Measurements from ENCODE around the gene GYPC.
A peak's percentile ranks its signal among the peaks of the same experiment; 100 is the strongest.

Gene GYPC

DNA sequence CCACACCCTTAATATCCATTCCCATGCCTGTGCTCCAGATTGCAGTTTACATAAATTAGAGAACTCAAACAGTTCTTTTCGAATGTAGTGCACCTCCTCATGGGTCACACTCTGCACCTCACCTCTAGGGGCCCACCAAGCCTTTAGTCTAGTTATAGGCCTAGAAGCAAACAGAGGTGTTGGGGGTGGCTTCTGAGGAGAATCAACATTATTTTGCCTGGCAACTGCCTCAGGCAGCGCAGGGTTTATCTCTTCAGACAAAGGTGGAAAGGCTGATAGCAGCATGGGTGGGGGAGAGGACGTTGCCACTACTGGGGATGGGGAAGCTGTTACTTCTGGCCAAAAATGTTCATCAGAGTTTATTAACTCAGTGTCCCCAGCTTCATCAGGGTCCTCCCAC, 5.0 kb upstream of the GYPC start:
- no peak for DNase-seq (ENCODE audit: low spot score)

GRCh38 chr2:126652323-126652891, 3.6 kb upstream of the GYPC start:
- no peak for DNase-seq (ENCODE audit: low spot score)

DNA sequence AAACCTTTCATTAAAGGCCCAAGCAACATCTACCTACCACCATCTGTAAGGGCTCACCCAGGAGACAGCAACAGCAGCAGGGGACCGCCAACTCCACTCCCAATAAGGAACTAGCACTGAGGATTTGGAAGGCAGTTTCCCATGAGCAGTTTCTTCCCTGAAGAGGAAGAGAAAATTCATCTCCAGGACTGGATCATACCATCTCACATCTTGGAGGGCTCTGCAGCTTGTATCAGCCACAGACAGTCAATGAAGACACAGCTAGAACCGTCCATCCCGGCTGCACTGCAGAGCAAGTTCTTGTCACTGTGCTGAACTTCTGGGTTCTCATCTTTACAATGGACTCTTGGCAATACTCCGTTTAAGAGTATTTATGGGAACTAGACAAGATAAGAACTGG, 2.8 kb upstream of the GYPC start:
- DNase-seq (ENCODE audit: low spot score): no peak

DNA sequence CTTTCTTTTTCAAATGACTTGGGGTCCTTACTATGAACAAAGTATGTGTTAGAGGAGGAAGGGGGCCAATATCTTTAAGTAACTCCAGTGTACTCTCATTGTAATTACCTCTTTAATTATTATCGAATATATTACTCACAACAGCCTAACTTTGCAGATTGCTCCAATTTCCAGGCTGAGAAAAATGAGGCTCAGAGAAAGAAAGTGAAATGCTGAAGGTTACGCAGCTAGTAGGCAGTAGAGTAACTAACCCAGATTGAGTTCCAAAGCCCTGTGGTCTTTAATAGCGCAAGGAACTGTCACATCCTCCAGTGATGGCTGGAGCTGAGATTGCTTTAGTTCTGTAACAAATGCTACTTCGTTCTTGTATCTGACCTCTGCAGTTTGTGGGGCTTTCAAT, 2.2 kb upstream of the GYPC start:
- DNase-seq (ENCODE audit: low spot score): no peak

GRCh38 chr2:126655051-126655450, 907 bp upstream of the GYPC start:
- DNase-seq (ENCODE audit: low spot score): no peak

DNA sequence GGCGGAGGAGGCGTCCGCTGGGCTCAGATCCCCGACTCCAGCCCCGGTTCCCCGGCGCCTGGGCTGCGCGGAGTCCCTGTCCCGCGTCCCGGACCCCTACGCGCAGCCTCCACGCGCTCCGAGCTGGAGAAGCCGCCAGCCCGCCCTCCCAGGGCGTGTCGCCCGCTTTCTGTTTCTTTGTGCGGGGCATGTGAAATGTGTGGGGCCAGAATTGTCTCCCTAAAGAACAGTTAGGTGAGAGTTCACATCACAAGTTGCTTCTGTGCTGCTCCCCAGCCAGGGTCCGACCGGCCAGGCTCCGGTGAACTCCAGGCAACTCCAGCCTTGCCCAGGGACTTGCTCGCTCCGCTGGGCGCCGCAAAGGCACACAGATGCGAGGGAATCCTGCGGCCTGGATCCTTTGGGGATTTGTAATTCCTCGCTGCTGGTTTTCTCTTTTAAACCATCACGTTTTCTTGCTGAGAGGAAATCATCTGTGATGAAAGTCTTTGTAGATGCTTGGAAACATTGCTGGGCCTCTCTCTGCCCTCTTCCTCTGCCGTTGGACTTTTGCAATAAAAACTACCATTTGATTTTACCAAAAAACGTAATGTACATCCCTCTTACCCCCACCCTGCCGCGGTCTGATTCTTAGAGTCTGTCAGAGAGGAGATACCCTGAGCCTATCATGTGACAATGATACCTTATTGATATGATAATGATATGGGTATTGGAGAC, 631 bp downstream of the GYPC start:
- peak; percentile 78 for DNase-seq (ENCODE audit: low spot score)

DNA sequence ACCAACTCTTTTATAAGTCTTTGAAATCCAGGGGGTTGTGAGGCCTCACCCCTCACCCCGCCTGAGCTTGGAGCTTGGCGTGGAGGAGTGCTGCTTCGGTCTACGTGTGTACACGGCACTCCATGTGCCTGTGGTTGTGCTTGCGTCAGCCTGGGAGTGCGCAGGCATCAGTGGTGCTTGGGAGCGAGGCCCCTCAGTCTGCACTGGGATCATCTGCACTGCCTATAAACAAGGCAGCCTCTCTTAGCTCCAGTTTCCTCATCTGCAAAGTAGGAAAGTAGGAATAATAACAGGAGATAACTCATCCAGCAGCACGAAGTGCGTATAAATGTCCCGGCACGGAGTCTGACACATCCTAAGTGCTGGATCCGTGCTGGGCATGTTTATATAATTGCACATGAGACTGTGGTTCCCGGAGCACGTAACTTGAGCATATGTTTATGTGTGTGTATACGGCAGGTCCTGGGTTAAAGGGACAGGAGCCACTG, 1.2 kb downstream of the GYPC start:
- DNase-seq (ENCODE audit: low spot score): no peak

DNA sequence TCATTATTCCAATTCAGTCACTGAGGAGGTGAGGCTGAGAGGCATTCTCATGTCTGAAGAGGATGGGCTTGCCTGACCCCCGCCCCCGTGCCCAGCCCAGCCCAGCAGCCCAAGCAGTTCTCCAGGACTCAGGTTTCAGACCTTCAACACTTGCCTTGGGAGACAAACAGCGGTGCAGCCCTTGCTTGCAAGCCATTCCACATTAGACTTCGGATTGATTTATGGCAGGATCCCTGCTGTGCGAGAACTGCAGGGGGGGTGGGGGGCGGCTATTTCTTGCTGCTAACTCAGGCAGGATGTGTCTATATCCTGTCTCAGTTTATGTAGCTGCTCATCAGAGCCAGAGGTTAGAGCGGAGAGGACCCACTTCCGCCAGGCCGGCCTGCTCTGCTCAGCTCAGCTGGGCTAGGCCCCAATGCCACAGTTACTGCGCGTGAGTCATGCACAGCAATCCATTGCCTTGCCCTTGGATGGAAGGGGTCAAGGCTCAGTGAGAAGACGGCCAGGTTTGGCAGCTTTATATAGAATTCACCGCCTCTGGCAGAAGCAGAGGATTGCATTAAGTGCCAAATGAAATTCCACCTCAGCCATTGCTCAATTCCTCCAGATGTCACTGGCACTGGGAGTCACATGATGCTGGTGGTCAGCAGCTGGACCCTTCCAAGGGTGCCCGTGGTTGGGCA, 1.8 kb downstream of the GYPC start:
- DNase-seq (ENCODE audit: low spot score): peak; percentile 78

- DNase-seq (ENCODE audit: low spot score): no peak
Measured at GRCh38 chr2:126658319-126658904, 2.5 kb downstream of the GYPC start.

DNA sequence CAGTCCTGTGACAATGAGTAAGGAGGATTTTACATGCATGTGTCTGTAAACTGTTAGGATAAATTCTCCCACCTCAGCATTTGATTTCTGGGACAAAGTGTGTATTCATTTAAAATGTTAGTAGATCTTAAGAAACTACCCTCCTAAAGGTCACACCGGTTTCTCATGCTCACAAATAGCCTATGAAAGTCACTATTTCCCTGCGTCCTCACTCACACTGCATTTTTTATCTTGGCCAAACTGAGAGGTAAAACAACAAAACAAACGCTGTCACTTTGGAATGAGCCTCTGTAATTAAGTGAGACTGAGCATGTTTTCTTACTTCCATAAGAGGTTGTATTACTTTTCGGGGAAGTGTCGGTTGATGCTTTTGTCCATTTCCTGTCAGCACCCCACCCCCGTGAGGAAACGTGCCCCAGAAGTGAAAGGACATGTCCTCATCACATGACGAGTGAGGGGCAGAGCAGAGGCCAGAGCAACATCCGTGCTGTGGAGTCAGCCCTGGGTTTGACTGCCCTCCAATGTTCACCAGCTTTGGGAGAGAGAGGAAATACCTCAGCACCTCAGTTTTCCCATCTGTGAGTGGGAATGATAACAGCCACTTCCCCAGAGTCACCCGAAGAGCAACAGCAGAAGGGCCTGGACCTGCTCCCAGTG, 3.1 kb downstream of the GYPC start:
- DNase-seq (ENCODE audit: low spot score): no peak

DNA sequence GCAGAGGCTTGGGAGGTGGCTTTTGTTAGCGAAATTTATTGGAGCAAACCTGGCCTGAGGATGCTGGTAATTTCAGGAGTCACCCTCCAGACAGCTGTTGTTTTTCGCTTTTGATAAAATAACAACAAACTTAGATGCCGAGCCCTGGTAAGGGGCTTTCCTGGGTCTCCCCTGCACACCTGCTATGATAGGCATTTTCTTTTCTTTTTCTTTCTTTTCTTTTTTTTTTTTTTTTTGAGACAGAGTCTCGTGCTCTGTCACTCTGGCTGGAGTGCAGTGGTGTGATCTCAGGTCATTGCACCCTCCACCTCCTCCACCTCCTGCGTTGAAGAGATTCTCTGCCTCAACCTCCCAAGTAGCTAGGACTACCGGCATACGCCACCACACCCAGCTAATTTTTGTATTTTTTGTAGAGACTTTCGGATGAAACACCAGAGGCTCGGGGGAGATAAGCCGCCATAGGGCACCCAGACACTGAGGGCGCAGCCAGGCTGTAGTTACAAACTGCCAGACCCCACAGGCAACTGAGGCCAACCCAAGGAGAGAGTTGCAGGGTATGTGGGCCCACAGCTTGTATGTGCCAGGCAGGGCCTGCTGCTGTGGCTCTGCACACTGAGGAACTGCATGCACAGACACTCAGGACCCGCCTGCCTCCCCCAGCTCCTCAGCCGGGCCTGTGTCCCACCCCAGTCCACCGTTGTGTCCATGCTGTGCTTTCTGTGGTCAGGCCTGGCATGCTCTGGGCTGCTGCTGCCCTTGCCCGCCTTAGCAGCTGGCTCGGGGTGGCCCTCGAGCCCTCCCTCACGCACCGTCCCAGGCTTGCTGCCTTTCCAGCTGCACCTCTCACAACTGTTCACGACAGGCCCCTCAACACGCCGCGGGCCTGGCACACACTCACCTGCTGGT, 3.9 kb downstream of the GYPC start:
- DNase-seq (ENCODE audit: low spot score): no peak

GRCh38 chr2:126660971-126661370, 5.0 kb downstream of the GYPC start:
- no peak for DNase-seq (ENCODE audit: low spot score)

DNA sequence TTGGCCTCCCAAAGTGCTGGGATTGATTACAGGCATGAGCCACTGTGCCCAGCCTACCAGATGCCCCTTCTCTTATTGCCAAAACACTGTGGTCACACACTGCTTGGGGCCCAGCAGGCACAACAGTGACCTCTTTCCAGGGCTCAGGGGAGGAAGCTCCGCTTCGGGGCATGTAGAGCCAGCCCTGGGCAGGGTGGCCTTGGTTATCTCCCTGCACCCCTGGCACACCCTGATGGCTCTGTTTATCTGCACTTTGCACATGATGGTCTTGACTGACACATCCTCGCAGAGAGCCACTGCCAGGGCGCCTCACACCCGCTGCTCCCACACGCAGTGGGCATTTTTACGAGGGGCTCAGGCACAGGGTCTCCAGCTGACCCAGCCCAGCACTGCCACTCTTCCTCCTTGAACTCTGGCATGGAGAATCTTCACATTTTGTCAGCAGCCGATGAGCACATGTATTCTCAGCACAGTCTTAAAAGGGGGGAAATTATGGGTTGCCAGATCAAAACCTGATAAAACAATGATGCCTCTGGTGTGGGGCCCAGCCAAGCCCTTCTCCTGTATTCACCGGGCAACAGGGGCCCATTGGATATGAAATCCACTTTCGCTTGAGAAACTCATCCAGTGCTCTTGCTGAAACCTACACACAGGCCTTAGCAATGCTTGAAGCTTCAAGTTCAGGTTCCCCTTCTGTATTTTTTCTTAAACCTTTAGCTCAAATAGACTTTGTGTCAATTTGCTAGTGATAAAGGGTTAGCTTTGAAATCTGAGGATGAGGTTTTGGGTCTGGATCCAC, 5.9 kb downstream of the GYPC start:
- DNase-seq (ENCODE audit: low spot score): no peak

DNA sequence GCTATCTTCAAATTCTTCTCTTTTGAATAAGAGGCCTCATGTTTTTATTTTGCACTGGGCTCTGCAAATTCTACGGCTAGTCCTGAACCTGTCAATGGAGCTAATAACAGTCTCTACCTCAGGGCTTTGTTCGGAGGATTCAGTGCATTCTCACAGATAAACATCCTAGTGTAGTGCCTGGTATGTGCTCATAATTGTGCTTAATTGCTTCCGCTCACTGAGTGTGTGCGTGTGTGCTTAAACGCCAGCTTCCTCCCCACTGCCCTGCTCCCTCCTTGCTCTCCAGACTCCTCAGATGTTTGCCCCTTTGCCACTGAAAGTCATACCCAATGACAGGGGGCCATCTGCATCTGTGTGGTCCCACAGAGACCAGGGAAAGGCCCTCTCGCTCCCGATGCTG, 6.7 kb downstream of the GYPC start:
- no peak for DNase-seq (ENCODE audit: low spot score)

DNA sequence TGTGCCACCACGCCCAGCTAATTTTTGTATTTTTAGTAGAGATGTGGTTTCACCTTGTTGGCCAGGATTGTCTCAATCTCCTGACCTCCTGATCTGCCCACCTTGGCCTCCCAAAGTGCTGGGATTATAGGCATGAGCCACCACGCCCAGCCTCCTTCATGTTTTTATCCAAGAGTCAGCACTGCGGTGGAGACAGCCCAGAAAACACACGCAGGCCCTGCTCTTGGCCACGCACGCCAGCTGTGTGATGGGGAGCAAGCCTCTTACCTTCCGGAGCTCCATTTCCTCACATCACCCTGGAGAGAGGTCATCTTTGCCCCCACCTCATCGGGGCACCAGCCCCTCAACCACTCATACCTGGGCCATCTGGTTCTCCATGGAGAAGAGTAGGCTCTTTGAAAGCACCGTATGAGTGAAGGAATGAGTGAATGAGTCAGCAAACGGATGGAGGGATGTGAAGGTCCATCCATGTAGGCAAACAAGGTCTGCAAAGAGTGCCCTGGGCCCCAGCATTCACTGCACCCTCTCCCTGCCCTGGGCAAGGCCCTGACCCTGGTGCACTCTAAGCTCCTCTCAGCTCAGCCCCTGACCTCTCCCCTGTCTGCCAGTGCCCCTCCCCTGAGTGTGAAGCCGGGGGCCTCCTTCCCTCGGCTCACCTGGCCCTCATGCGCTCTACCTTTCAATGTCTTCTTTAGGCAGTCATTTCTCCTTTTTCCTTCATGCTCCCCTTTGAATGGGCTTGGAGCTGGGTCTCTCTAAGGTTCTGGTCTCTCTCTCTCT, 7.4 kb downstream of the GYPC start:
- no peak for DNase-seq (ENCODE audit: low spot score)

- no peak for DNase-seq (ENCODE audit: low spot score)
Measured at GRCh38 chr2:126664234-126664633, 8.3 kb downstream of the GYPC start.

GRCh38 chr2:126664639-126665038, 8.7 kb downstream of the GYPC start:
- no peak for DNase-seq (ENCODE audit: low spot score)

DNA sequence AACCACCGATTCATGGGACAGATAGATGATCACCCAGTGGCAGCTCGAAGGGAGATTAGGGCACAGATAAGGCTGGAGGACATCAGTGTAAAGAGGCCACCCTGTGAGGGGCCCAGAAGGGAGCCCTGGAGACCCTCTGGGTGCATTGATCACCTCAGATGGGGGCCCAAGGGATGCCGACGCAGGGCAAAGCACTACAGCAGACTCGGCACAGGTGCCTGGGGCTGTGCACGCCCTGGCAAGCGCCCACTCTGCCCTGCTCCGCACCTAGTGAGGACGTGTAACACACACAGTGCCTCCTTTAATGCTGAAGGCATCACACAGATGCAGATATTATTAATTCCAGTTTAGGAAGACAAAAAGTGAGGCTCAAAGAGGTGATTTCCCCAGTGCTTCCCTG, 9.5 kb downstream of the GYPC start:
- no peak for DNase-seq (ENCODE audit: low spot score)

DNA sequence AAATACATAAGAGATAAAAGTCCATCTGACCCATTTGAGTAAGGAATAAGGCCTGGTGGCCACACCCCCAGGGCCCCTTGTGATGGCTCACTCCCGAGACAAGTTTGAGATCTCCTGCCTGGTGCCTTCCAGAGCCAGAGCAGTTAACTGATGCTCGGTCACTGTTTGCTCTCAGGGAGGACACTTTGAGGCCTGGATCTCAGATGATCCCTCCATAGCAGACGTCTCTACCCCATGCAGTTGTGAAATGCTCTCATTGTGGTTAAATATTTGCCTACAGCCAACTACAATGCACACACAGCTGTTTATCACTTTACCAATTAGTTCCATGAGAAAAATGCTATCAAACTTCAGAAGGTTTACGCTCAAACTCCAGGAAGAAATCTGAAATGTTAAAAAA, 12.3 kb downstream of the GYPC start:
- DNase-seq (ENCODE audit: low spot score): no peak

DNA sequence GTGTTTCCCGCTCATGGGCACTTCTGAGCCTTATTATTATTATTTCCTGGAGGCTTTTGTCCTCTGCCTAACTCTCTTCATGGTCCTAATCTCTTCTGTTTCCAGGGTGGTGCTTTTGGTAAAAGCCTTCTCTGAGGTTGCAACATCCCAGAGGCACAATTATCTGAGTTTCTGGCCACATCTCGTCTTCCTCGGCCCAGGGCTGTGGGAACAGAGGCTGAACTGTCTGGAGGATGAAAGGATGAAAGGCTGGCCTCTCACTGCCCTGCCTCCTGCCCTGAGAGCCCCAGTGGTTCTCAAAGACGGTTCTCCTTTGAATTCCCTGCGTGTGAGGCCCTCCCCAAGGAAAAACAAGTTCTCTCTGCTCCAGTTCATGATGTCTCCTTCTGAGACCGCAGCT, 13.8 kb downstream of the GYPC start:
- no peak for DNase-seq (ENCODE audit: low spot score)

Measured in left forelimb (tissue), 1 donor.